ENCODE measurements around the gene FASTK.
"Not testable (repeated sequence)": the region's sequence is repeated elsewhere in the genome, so short reads cannot be mapped to it uniquely, and the experiment has no call there.

The FASTK gene

GRCh38 chr7:151043959-151044358 is 36.6 kb downstream of the FASTK start:
- DNase-seq = no peak
- ATAC-seq = no peak
- Mint-ChIP-seq H3K4me1 (peaks cover 19% of the 10 kb centered on the region), H3K27ac (no peak overlapping the region), H3K27me3 (no peaks in the 10 kb centered on the region), H3K9me3 (no peaks in the 10 kb centered on the region), H3K4me3 (no peak overlapping the region)

DNA sequence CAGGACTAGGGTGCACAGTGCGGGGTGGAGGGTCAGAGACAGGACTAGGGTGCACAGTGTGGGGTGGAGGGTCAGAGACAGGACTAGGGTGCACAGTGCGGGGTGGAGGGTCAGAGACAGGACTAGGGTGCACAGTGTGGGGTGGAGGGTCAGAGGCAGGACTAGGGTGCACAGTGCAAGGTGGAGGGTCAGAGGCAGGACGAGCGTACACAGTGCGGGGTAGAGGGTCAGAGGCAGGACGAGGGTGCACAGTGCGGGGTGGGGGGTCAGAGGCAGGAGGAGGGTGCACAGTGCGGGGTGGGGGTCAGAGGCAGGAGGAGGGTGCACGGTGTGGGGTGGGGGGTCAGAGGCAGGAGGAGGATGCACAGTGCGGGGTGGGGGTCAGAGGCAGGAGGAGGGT is 37.2 kb downstream of the FASTK start:
- ATAC-seq = peak; percentile 44
- H3K9me3 Mint-ChIP-seq, DNase-seq: not testable (repeated sequence)

DNA sequence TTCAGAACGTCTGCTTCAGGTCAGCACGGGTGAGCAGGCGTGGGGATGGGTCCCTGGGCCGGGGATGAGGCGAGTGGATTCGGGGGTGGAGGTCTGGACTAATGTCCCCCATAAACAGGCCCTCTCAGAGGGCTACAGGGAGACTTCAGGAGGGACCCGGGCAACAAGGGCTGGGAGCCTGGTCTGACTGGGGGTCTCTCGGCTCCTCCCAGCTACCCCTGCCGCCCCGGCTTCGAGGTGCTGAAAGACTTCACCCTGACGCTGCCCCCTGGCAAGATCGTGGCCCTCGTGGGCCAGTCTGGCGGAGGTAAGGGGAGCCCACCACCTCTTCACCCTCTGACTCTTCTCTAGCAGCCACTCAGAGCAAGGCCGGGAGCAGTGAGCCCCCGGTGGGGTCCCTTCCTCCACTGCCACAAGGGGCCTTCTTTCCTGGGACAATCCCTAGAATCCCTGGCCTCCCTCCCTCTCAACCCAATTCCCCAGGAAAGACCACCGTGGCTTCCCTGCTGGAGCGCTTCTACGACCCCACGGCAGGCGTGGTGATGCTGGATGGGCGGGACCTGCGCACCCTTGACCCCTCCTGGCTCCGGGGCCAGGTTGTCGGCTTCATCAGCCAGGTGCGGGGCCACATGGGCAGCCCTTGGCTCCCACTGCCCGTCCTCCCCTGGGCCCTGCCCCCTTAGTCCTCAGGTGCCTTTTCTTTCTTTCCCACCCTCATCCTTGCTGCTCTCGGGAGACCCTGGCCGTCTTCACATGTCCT is 39.8 kb downstream of the FASTK start:
- peaks cover 22% of the 10 kb centered on the region for H3K4me1 Mint-ChIP-seq
- no peaks in the 10 kb centered on the region for H3K9me3 Mint-ChIP-seq
- ATAC-seq = no peak
- no peak overlapping the region for H3K4me3 Mint-ChIP-seq
- H3K27ac Mint-ChIP-seq = peak overlapping the region in 1 of 2 donors; percentile 42
- H3K27me3 Mint-ChIP-seq = no peaks in the 10 kb centered on the region
- no peak for DNase-seq

More for the DNA sequence above, 37.2 kb downstream of the FASTK start:
- H3K27me3 Mint-ChIP-seq, H3K4me3 Mint-ChIP-seq, H3K27ac Mint-ChIP-seq: not testable (repeated sequence)
- H3K4me1 Mint-ChIP-seq = peaks cover 24% of the 10 kb centered on the region

DNA sequence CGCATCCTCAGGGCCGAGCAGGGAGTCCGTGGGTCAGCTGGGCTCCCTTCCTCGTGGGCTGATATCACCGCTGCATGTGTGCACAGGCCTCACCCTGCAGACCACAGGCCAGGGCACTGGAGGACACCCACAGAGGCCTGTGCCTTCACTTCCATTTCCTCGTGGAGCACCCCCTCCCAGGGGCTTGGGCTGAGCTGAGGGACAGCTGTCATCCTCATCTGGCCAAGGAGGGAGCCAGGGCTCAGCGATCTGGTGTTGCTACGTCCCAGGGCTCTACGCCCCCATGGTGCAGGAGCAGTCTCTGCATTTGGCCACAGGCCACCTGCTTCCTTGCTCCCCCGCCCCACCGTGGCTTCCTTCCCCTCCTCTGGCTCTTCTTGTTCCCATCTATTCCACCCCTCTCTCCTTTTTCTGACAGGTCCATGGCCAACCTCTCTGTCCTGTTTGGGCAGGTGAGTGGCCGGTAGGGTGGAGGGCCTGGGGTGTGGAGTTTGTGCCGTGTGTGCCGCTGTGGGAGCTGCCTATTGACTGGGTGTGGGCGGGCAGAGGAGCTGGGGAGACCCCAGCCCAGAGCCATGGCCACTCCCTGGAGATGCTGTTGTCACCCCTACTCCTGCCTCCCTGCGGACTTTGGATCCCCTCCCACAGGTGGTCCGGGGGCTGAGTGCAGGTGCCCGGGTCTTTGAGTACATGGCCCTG is 40.6 kb downstream of the FASTK start:
- Mint-ChIP-seq H3K27me3 (no peaks in the 10 kb centered on the region), H3K4me3 (no peak overlapping the region), H3K9me3 (no peaks in the 10 kb centered on the region), H3K4me1 (peaks cover 22% of the 10 kb centered on the region), H3K27ac (peak overlapping the region in 1 of 2 donors; percentile 42)
- no peak for DNase-seq
- no peak for ATAC-seq

DNA sequence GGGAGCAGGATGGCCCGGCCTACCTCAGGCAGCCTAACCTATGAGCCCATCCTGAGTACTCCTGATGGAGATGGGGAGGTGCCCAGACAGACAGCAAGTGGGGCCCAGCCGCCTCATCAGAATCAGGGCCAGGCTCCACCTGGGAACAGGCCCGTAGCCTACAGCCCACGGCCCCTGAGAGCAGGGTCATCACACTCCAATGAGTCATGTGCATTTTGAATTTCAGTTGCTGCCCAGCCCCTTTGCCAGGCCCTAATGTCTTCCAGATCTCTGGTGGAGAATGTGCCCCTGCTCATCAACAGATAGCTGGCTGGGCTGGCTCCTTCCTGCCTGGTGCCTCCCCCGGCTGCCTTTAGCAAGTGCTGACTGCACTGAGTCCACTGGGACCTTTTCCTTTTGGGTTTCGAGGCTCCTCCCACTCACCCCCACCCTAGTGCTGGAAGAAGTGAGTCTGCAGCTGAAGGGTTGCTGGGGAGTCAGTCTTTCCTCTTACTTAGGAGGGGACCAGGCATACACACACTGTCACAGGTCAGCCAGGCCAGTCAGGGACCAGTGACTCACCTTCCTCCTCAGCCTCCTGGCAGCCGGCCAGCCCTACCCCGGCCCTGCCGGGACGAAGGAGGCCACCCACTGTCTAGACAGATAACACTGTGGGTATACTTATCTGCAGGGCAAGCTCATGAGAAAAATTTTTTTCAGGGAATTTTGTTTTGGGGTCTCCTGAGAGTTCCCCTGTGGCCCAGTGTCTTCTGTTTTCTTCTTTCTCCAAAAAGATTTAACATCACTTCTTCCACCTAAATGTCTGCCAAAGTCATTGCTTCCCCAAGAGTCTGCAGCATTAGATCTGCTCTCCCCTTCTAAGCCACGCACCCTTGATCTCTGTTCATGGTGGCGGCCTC is 41.4 kb downstream of the FASTK start:
- Mint-ChIP-seq H3K4me3 (peak overlapping the region; percentile 2 to 59), H3K9me3 (no peaks in the 10 kb centered on the region), H3K27ac (peak overlapping the region; percentile 38 to 94), H3K4me1 (peaks cover 22% of the 10 kb centered on the region), H3K27me3 (no peaks in the 10 kb centered on the region)
- peak; percentile 85 for ATAC-seq
- peak; percentile 61 to 74 for DNase-seq

DNA sequence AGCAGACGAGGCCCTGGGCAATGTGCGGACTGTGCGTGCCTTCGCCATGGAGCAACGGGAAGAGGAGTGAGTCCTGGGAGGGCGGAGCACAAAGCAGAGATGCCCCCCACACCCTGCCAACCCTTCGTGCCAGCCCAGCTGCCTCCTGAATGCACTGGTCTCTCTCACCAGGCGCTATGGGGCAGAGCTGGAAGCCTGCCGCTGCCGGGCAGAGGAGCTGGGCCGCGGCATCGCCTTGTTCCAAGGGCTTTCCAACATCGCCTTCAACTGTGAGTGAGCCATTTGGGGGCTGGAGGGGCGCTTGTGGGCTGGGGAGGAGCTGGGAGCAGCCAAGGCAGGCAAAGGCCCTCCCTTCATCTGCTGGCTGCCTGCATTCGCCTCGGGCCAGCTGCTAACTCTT is 44.7 kb downstream of the FASTK start:
- H3K27me3 Mint-ChIP-seq = no peaks in the 10 kb centered on the region

GRCh38 chr7:151035026-151035717 is 45.4 kb downstream of the FASTK start:
- Mint-ChIP-seq H3K4me3 (no peak overlapping the region), H3K9me3 (no peaks in the 10 kb centered on the region), H3K27me3 (no peaks in the 10 kb centered on the region), H3K4me1 (peaks cover 26% of the 10 kb centered on the region), H3K27ac (no peak overlapping the region)
- no peak for DNase-seq
- no peak for ATAC-seq

More for the DNA sequence above, 44.7 kb downstream of the FASTK start:
- ATAC-seq (no peak), DNase-seq (no peak)
- peaks cover 28% of the 10 kb centered on the region for H3K4me1 Mint-ChIP-seq
- no peaks in the 10 kb centered on the region for H3K9me3 Mint-ChIP-seq
- no peak overlapping the region for H3K4me3 Mint-ChIP-seq
- no peak overlapping the region for H3K27ac Mint-ChIP-seq

DNA sequence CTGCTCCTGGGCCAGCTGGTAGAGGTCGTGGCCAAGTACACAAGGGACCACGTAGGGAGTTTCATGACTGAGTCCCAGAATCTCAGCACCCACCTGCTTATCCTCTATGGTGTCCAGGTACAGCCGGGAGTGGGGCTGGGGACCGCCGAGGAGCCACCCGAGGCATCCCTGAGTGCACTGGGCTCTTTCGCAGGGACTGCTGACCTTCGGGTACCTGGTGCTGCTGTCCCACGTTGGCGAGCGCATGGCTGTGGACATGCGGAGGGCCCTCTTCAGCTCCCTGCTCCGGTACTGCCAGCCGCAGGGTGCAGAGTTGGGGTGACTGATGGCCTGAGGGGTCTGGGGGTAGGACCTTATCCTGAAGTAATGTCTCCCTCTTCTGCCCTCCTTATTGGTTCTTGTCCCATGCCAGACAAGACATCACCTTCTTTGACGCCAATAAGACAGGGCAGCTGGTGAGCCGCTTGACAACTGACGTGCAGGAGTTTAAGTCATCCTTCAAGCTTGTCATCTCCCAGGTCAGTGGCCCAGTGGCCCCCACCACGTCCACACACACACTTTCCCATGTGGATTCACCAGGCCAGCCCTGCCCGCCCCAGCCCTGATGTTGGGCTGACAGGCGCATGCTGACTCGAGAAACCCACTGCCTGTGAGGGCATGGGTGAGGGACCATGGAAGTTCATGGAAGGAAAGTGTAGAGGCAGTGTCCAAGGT is 46.1 kb downstream of the FASTK start:
- ATAC-seq = no peak
- no peak for DNase-seq
- Mint-ChIP-seq H3K27ac (no peak overlapping the region), H3K4me3 (no peak overlapping the region), H3K9me3 (no peaks in the 10 kb centered on the region), H3K4me1 (peaks cover 26% of the 10 kb centered on the region), H3K27me3 (no peaks in the 10 kb centered on the region)

DNA sequence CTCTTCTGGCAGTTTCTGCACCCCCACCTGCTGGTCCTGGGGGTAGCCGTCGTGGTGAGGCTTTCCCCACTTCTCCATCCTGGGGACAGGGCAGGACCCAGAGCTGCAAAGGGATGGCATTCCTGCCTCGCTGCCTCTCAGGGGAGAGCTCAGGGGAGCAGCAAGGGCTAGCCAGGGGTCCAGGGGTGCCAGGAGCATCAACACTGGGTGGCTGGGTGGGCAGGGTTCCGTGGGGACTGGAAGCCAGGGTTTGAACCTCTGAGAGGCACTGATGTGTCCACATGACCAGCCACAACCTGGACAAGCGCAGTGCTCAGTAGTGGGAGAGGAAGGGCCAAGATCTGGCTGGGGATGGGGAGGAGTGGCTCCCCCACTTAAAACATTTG is 46.8 kb downstream of the FASTK start:
- H3K4me1 Mint-ChIP-seq = peaks cover 26% of the 10 kb centered on the region
- ATAC-seq (no peak), DNase-seq (no peak)
- no peaks in the 10 kb centered on the region for H3K27me3 Mint-ChIP-seq
- no peaks in the 10 kb centered on the region for H3K9me3 Mint-ChIP-seq
- no peak overlapping the region for H3K4me3 Mint-ChIP-seq
- no peak overlapping the region for H3K27ac Mint-ChIP-seq

DNA sequence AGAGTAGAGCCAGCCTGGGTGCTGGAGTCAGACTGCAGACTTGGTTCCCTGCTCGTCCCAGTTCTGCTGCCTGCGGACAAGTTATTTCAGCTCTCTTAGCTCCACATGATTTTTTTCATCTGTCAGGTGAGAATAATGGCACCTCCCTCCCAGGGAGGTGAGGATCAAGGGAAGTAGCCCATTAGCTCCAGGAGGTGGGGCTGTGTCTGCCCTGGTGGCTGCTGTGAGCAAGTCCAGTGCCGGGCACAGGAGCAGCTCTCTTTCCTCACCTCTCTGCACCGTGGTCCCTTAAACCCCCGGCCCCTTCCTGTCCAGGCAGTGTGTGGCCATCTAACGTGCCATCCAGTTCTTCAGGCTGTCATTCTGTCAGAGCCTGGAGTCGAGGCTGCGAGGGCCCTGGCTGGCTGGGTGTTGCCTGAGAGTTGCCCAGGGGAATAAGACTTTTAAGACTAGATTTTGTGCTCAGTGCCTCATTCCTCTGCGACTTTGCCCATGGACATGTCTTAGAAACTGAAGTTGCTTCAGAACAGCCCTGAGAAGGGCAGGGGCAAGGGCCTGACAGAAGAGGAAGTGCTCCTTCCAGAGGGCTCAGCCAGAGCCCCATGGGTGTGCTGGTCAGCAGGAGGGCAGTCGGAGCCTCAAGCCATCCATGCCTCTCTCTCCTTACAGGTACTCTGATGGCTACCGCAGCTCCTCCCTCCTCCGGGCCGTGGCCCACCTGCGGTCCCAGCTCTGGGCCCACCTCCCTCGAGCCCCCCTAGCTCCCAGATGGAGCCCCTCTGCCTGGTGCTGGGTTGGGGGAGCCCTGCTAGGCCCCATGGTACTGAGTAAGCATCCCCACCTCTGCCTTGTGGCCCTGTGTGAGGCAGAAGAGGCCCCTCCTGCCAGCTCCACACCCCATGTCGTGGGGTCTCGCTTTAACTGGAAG is 47.4 kb downstream of the FASTK start:
- ATAC-seq (no peak), DNase-seq (no peak)
- Mint-ChIP-seq H3K4me1 (peaks cover 24% of the 10 kb centered on the region), H3K27me3 (no peaks in the 10 kb centered on the region), H3K9me3 (no peaks in the 10 kb centered on the region), H3K27ac (no peak overlapping the region), H3K4me3 (no peak overlapping the region)

DNA sequence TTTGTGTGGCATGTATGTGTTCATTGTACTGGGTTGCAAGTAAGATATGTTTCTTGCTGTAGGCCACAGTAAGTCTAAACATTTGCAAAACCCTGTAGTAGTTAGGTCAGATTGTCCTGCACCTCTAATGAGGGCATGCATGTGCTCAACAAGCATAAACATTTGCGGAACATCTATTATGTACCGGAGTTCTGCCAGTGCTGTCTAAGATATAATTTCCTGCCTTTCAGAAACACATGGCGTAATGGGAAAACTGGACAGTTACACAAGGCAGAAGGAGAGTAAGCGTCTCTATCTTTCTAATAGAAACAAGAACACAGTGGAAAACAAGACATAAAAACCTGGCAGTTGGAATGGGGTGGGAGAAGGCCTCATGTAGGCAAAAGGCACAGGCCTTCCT is 49.6 kb downstream of the FASTK start:
- Mint-ChIP-seq H3K4me1 (peaks cover 35% of the 10 kb centered on the region), H3K4me3 (no peak overlapping the region), H3K27me3 (no peaks in the 10 kb centered on the region), H3K9me3 (no peaks in the 10 kb centered on the region), H3K27ac (no peak overlapping the region)
- no peak for ATAC-seq
- no peak for DNase-seq

DNA sequence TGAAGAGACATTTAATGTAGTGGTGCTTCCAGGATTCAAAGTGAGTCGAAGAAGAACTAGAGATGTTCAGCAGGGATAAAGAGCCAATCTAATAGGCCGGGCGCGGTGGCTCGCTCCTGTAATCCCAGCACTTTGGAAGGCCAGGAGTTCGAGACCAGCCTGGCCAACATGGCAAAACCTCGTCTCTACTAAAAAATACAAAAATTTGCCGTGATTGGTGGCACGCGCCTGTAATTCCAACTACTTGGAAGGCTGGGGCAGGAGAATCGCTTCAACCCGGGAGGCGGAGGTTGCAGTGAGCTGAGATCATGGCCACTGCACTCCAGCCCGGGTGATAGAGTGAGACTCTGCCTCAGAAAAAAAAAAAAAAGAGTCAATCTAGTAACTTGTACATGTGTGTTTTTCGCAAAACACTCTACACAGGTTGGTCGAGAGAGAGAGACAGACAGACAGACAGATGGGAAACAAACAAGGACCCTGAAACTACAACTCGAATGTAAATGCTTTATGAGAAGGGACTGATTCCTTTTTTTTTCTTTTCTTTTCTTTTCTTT is 51.6 kb downstream of the FASTK start:
- Mint-ChIP-seq H3K27ac (peak overlapping the region; percentile 94 to 95), H3K9me3 (no peaks in the 10 kb centered on the region), H3K4me3 (peak overlapping the region; percentile 96 to 97), H3K4me1 (peaks cover 35% of the 10 kb centered on the region), H3K27me3 (no peaks in the 10 kb centered on the region)
- no peak for ATAC-seq
- no peak for DNase-seq

GRCh38 chr7:151028131-151028947 is 52.3 kb downstream of the FASTK start, which contains the start of gene ABCB8:
TSS of gene ABCB8 (plus strand) at chr7:151028450. CDS start at chr7:151028516, 66 bp downstream.
- Mint-ChIP-seq H3K4me1 (peaks cover 35% of the 10 kb centered on the region), H3K9me3 (no peaks in the 10 kb centered on the region), H3K4me3 (peak within 1 kb of the TSS; percentile 96 to 97), H3K27me3 (no peaks in the 10 kb centered on the region), H3K27ac (peak within 1 kb of the TSS; percentile 94 to 97)
- ATAC-seq = peak; percentile 95
- DNase-seq = peak; percentile 98 to 99

All from stimulated activated naive CD8-positive, alpha-beta T cell treated with anti-CD3 and anti-CD28 coated beads, Interleukin-15, amount 100 ng/mL, for 72 hours (primary cell).